Embryonic facial prominence (tissue), 1 donor: Measurements from ENCODE around the gene STAT5B.
"Not testable (repeated sequence)": the region's sequence is repeated elsewhere in the genome, so short reads cannot be mapped to it uniquely, and the experiment has no call there.

Experiments
- DNase-seq: peaks from one replicate; pipeline ENCODE4 v3.0.0-alpha.2; 2016; ENCODE audit errors: extremely low spot score

STAT5B gene

DNA sequence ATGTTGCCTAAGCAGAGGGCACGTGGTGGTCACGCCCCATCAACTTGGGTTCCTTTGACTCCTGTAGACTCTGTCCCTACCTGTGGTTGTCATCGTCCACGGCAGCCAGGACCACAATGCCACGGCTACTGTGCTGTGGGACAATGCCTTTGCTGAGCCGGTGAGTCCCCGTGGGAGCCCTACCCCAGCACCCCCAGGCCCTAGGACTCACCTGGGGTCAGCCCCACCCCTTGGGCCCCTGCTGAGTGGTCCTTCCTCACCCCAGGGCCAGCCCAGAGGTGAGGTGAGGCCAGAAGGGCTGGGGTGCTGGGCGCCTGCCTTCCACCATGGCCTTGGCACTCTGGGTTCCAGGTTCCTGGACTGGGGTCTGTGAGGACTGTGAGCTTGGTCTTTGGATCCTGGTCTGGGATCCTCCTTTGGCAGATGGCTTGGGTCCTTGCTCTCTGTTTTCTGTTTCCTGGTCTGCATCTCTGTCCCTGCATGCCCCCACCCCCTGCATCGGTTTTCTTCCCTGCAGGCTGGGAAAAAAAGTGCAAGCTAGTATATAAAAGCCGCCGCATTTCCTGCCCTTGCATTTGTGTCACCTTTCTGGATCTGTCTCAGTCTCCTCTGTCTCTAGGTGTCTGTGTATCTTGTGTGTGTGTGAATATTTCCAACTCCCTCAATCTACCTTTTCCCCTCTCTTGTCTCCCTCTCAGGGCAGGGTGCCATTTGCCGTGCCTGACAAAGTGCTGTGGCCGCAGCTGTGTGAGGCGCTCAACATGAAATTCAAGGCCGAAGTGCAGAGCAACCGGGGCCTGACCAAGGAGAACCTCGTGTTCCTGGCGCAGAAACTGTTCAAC, 29.6 kb upstream of the STAT5B start:
- no peak for DNase-seq

DNA sequence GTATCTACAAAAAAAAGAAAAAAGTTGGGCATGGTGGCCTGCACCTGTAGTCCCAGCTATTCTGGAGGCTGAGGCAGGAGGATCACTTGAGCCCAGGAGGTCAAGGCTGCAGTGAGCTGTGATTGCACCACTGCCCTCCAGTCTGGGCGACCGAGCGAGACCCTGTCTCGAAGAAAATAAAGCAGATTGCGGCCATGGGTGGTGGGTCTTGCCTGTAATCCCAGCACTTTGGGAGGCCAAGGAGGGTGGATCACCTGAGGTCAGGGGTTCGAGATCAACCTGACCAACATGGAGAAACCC, 28.8 kb upstream of the STAT5B start:
- DNase-seq, result not testable (repeated sequence)

DNA sequence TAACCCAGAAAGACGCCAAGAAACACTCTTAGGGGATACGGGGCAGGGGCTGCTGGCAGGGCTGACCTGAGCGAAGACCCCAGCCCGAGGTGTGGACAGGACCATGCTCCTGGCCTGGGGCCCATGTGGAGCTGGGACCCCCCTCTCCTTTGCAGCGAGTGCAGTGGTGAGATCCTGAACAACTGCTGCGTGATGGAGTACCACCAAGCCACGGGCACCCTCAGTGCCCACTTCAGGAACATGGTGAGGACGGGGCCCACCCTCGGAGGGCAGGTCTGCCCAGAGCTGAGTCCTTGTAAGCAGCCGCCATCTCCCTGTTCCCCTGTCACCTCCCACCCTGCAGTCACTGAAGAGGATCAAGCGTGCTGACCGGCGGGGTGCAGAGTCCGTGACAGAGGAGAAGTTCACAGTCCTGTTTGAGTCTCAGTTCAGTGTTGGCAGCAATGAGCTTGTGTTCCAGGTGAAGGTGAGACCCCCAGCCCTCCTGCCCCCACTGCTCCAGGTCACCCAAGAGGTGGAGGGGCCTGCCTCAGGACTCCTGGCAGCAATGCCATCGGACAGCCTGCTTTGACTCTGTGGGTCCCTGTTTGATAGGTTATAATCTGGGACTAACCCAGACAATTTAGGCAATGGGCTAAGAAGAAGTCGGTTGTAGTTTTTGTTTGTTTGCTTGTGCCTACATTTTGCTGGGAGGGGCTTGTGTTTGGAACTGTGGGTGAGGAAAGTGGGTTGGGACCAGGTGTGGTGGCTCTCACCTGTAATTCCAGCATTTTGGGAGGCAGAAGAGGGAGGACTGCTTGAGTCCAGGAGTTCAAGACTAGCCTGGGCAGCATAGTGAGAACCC, 28.2 kb upstream of the STAT5B start:
- no peak for DNase-seq

DNA sequence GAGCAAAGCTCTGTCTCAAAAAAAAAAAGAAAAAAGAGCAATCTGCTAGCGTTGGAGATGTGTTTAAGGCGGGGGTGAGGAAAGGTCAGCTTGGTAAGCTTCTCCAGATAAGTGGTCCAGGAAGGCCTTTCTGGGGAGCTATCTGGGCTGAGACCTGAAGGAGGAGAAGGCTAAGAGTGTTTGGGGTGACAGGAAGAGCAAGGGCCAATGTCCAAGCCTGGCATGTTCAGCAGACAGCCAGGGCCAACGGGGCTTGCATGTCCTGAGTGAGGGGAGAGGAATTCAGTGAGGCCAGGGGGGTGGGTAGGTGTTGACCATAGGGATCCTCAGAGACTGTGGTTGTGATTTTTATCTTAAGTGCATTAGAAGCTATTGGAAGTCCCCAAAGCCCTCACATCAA, 27.5 kb upstream of the STAT5B start:
- no peak for DNase-seq

DNA sequence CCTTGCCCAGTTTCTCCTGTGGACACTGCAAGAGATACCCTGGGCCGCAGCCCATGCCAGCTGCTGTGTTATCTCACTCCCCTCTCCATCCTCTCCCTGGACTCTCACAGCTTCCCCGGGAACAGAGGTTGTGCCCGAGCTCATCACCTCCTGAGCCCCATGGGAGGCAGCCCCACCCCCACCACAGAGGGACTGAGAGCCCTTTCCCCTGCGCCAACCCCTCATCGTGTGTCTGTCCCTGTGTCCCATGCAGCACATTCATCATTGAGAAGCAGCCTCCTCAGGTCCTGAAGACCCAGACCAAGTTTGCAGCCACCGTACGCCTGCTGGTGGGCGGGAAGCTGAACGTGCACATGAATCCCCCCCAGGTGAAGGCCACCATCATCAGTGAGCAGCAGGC, 24.8 kb upstream of the STAT5B start:
- DNase-seq, result no peak

DNA sequence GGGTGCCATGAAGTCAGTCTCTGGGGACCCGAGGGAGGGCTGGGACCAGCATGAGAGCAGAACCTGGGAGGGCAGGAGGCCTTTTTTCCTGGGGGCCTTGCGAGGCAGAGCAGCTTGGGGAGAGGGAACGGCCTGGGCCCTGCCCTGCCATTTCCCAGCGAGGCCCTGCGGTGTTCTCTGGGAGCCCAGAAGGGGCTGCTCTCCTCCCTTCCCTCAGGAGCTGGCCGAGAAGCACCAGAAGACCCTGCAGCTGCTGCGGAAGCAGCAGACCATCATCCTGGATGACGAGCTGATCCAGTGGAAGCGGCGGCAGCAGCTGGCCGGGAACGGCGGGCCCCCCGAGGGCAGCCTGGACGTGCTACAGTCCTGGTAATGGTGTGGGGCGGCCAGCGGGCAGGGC, 23.7 kb upstream of the STAT5B start:
- not testable (repeated sequence) for DNase-seq

DNA sequence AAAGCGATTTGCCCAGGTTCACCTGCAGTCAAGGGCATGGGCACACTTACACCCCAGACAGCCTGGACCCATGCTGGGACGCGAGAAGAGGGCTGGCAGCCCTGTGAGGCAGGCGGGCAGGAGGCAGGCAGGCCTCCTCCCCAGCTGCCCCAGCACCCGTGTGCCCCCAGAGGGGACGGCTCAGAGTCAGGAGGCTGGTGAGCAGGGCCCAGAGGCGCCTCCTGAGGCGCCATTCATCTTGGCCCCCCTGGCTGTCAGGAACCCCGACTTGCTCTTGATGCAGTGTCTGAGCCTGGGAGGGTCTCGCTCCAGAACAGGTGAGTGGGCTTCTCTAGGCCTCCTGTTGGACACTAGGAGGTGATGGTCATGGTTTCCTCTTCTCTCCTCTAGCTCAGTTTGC, 23.2 kb upstream of the STAT5B start:
- DNase-seq, result not testable (repeated sequence)

DNA sequence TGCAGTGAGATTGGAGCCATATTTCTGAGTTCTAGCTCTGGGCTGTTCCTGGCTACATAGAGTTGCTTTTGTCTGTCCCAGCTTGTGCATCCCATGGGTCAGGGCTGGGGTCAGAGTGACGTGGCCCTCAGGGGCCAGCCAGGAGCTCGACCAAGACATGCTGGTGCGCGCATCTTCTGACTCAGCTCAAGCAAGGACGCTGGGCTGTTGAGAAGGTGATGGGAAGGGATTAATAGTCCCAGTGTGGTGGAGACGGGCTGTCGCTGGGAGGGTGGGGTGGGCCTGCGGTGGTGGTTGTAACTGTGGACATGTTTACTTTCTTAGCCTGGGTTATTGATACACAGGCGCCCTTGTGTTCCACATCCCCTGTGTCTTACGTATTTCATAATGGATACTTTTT, 21.6 kb upstream of the STAT5B start:
- DNase-seq, result not testable (repeated sequence)

DNA sequence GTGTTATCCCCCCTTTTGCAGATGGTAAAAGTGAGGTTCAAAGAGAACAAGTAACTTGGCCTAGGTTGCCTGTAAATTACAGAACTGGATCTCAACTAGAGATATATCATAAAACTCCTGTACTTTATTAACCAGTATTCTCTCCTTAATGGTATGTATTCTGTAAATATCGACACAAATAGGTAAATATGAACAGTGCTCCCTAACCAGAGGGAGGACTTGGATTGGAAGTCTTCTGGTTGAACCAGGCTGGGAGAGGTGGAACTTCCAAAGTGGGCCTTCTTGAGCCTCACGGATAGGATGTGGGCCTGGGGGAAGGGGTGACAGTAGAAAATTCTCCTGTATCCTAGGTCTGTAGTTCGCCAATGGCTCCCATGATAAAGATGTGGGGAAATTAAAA, 19.8 kb upstream of the STAT5B start:
- DNase-seq, result no peak

DNA sequence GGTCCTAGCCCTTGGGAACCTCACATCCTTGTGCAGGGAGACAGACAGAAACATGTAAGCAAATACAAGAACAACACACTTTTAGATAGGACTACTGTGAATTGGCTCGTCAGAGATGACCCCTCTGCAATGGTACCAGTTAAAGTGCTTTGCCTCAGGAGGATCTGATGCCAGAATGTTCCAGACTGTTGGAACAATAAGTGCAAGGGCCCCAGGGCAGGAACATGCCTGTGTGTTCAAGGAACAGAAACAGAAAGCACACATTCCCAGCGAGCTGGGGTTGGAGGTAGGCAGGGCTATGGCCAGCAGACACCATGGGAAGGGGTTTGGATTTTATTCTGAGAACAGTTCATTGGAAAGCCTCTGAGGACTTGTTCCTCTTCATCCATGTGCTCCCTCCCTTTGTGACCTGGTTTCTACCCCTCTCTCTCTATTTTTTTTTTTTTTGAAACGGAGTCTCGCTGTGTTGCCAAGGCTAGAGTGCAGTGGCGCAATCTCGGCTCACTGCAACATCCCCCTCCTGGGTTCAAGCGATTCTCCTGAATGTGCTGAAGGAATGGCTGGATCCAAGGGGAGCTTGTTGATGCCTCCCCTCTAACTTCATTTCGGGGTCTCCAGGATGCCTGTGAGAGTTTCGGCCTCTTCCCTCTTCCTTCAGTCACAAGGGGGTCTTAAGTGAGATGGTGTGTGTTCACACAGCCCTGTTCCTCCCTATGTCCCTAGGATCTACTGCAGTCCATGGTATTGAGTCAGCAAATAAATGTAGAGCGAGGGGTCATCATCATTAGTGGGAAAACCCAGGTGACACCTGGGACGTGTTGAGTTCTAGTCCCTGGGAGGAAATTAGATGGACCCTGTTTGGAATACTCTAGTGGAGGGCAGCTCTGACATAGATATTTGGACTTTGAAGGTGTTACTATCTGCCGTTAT, 18.5 kb upstream of the STAT5B start:
- no peak for DNase-seq

DNA sequence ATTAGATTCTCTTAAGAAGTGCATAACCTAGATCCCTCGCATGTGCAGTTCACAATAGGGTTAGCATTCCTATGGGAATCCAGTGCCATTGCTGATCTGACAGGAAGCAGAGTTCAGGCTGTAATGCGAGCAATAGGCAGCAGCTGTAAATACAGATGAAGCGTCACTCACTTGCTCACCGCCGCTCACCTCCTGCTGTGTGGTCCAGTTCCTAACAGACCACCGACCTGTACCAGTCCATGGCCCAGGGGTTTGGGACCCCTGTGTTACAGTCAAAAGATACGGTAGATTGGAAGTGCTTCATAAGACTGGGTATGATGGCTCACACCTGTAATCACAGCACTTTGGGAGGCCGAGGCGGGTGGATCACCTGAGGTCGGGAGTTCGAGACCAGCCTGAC, 14.9 kb upstream of the STAT5B start:
- no peak for DNase-seq

DNA sequence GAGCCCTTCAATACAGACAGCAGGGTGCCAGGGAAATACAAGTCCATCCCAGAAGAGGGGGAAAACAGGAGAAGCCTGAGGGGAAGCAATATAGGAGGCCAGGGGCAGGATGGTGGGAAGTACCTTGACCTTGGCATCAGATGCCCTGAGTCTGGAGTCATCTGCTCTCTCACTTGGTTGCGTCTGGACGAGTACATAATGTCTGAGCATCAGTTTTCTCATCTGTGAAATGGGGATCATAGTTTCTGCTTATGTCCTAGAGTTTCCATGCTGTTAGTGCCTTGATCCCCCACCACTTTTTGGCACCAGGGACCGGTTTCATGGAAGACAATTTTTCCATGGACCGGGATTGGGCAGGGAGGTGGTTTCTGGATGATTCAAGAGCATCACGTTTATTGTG, 14.4 kb upstream of the STAT5B start:
- DNase-seq, result no peak

DNA sequence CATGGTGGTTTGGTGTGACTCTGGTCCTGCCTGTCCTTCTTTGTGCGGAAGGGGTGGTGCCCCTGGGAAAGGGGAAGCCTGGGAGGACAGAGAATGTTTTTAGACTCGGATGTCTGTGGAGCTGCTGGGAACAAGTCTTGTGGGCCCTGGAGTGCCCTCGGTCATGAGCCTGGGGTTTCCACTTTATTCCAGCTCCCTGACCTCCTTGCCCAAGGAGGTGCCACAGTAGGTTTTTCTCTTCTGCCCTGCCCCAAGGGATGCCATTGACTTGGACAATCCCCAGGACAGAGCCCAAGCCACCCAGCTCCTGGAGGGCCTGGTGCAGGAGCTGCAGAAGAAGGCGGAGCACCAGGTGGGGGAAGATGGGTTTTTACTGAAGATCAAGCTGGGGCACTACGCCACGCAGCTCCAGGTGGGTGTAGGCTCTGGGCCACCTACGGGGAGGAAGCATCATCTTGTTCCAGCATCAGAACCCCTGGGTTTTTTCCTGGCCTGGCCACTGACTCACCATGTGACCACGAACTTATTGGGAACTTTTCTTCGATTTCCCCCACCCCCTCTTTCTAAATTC, 13.5 kb upstream of the STAT5B start:
- DNase-seq, result no peak

DNA sequence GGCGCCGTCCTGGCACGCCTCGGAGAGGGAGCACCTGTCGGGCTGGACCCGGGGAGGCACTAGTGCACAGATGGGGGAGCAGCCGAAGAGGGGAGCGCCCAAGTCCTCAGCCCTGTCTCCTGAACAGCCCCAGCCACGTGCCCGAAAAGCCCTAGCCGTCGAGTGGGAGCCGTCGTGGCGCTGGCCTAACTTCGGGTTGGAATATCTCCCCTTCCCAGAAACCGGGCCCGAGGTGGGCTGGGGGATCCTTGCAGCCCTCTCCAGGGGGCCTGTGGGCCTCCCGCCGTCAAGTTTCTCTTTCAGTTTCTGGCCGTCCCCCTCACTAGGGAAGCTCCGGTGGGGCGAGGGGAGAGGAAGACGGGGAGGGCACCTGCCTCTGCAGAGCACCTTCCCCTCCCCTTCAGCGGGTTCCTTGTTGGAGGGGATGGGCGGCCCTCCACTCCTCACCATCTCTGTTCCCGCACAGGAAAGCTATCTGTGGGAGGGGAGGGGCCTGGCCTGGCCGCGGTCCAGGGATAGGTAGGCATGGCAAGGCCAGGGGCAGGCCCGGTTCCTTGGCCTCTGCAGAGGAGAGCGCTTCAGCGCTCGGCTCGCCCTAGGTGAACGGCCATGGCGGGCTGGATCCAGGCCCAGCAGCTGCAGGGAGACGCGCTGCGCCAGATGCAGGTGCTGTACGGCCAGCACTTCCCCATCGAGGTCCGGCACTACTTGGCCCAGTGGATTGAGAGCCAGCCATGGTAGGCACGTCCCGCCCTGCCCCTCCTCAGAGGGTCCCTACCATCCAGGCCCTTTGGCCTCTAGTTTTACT, 12.8 kb upstream of the STAT5B start:
- no peak for DNase-seq

DNA sequence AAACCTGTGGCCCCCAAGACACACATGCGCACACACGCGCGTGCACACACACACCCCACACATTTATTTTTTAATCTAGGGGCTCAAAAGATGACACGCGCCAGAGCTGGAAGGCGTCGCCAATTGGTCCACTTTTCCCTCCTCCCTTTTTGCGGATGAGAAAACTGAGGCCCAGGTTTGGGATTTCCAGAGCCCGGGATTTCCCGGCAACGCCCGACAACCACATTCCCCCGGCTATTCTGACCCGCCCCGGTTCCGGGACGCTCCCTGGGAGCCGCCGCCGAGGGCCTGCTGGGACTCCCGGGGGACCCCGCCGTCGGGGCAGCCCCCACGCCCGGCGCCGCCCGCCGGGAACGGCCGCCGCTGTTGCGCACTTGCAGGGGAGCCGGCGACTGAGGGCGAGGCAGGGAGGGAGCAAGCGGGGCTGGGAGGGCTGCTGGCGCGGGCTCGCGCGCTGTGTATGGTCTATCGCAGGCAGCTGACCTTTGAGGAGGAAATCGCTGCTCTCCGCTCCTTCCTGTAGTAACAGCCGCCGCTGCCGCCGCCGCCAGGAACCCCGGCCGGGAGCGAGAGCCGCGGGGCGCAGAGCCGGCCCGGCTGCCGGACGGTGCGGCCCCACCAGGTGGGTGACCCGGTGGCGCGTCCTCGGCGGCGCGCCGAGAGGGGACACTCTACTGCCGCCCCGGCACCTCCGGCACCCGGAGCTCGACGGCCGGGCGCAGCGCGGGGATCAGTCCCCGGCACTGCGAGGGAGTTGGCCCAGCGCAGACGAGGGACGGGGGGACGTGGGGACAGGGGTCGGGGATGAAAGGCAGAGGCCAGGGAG, 12.0 kb upstream of the STAT5B start, which contains the start of gene STAT5A:
Gene STAT5A (plus strand): TSS at position 522 of the 826 bp plus-strand sequence. CDS start 914 bp downstream, outside the sequence.
- DNase-seq, result no peak

DNA sequence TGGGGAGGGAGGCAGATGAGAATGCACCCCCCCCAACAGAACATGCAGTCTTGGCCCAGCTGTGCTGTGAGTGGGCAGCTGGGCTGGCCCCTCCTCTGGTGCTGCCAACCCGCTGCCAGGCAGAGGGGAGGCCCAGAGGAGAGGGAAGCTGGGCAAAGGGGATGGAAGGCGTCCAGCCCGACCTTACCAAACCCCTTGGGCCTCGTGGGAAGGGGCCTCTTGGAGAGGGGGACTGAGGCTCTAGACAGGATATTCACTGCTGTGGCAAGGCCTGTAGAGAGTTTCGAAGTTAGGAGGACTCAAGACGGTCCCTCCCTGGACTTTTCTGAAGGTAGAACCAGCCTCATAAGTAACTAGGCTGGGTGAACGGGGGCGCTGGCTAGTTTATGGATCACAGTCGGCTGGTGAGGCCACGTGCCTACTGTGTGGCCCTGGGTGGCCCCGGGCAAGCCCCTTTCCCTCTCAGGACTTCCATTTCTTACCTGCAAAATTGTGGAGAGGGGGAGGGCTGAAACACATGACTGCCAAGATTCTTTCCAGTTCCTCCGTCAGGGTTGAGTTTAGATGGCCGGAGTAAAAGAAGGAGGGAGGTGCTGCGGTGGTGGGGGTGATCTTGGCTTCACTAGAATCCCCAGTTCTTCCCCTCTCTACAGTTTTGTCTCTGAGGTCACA, 11.2 kb upstream of the STAT5B start:
- no peak for DNase-seq

DNA sequence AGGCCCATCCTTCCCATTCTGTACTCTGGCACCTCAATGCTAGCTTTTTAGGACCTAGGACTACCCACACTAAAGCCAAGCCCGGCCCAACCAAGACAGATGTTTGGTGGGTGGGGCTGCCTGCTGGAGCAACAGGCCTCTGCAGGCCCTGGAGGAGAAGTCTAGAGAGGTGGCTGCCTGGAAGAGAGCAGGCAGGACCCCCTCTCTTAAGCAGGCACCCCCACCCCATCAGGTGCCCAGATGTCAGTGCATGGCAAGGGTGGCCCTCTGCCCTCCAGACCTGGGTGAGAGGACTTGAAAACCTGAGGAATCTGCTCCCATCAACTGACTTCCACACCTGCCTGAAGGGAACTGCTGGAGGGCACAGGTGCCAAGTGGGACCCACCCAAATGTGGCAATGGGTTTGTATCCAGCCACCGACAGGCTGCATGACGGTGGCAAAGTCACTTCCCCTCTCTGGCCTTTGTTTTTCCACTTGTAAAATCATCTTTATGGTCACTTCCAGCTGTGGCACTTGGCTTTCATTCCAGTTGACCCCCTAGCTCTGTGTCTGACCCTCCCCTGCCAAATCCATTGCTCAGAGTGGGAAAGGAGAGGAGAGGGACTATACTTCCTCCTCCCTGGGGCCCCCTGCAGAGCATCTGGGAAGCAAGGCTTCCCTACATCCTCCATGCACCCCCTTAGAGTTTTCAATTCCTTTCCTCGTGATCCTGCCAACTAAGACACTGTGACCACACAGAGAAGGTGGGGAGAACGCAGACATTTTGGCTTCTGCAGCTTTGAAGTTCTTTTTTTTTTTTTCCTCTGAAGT, 10.4 kb upstream of the STAT5B start:
- no peak for DNase-seq

DNA sequence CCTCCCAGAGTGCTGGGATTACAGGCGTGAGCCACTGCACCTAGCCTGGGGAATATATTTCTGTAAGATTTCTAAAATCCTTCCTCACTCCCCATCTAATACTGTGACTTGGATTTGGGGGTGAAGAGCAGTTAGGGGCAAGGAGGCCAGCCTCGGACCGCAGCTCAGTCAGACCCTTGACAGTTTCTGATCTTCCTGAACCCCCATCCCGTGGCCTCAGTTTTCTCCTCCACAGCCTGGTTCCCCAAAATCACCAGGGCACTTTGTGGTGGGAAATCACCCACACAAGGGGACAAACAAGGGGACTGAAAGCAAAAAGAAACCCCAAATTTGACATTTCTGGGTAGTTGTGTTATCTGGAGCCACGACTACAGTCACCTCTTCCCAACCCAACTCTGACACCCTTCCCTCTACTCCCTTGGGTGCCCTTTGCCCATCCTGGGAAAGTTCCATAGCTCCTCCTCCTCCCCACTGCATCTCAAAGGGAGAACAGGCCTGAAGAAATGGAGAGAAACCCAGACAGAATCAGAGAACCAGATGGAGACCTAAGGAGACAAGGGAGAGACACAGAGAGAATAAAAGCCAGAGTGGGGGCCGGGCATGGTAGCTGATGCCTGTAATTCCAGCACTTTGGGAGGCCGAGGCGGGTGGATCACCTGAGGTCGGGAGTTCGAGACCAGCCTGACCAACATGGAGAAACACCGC, 9.3 kb upstream of the STAT5B start:
- no peak for DNase-seq
